Measurements from ENCODE around the gene NRXN2. TPM values are rescaled to one million over a fixed set of nuclear protein-coding genes. Genes with fewer than 3 reads are reported as not detected.

Gene NRXN2
- total and polyA plus RNA-seq, 7 donors = 0.44 to 5.2 (median 1.9) TPM

DNA sequence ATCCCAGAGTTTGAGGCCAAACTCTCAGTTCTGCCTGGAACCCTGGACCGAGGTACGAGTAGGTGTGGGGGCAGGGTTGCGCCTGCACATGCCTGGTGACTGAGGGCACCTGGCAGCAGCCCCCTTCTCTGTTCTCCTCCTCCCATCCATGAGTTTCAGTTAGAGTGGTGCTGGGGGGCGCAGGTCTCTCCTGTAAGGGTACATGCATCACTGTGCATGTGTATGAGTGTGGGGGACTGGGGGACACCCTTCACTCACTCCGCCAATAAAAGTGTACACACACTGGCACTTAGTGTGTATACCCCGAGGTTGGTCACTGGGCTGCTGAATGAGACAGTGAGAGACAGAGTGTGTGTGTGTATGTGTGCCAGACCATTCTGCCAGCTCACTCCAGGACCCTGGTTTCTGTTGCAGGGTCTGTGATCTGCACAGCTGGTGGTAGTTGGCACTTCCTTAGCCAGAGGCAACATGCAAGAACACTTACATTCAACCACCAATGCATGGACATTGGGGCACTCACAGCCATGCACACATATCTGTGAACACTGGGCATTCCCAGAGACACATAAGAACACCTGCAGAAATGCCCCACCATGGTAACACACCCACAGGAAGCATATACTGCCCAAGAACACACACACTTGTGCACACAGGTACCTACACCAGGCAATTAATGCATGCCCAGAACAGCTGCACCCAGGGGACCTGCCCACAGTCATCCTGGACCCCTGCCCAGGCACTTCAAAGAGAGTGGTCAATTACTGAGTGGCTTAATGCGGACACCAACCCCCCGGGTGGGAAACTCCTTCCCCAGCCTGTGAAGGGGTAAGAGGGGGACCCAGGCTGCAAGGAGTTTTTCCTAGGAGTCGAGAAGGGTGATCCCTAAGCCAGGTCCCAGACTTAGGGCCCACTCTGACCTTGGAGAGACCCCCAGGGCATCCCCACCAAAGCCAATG, 1.2 kb upstream of the NRXN2 start:
- H3K4me3 ChIP-seq = no peak overlapping the region
- TF ChIP-seq, protein P1, sequence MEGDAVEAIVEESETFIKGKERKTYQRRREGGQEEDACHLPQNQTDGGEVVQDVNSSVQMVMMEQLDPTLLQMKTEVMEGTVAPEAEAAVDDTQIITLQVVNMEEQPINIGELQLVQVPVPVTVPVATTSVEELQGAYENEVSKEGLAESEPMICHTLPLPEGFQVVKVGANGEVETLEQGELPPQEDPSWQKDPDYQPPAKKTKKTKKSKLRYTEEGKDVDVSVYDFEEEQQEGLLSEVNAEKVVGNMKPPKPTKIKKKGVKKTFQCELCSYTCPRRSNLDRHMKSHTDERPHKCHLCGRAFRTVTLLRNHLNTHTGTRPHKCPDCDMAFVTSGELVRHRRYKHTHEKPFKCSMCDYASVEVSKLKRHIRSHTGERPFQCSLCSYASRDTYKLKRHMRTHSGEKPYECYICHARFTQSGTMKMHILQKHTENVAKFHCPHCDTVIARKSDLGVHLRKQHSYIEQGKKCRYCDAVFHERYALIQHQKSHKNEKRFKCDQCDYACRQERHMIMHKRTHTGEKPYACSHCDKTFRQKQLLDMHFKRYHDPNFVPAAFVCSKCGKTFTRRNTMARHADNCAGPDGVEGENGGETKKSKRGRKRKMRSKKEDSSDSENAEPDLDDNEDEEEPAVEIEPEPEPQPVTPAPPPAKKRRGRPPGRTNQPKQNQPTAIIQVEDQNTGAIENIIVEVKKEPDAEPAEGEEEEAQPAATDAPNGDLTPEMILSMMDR (IDR thresholded peaks at IDR 0.05) = no peak
- no peak for DNase-seq
- H3K4me1 ChIP-seq = peaks cover 5% of the 10 kb centered on the region
- intact Hi-C loops (cut with DNase I) = loop anchor here (2.0 to 10.0 kb wide), 4 partner anchors 37 to 279 kb away; no protein-coding TSS in a partner anchor
- no peak for ATAC-seq
- no peaks in the 10 kb centered on the region for H3K9me3 ChIP-seq
- WGBS, 3 donors = 62 to 65% (median 63%) methylated on average over 9 of the region's 9 CpGs
- no peaks in the 10 kb centered on the region for H3K36me3 ChIP-seq (ENCODE audit: insufficient read depth in 1 of 2, low read depth in 1 of 2)
- no peak overlapping the region for H3K27ac ChIP-seq
- H3K27me3 ChIP-seq (ENCODE audit: insufficient read depth in 3 of 3, low read length in 2 of 3) = peaks cover 0 to 12% (median 10%) of the 10 kb centered on the region in 3 donors

DNA sequence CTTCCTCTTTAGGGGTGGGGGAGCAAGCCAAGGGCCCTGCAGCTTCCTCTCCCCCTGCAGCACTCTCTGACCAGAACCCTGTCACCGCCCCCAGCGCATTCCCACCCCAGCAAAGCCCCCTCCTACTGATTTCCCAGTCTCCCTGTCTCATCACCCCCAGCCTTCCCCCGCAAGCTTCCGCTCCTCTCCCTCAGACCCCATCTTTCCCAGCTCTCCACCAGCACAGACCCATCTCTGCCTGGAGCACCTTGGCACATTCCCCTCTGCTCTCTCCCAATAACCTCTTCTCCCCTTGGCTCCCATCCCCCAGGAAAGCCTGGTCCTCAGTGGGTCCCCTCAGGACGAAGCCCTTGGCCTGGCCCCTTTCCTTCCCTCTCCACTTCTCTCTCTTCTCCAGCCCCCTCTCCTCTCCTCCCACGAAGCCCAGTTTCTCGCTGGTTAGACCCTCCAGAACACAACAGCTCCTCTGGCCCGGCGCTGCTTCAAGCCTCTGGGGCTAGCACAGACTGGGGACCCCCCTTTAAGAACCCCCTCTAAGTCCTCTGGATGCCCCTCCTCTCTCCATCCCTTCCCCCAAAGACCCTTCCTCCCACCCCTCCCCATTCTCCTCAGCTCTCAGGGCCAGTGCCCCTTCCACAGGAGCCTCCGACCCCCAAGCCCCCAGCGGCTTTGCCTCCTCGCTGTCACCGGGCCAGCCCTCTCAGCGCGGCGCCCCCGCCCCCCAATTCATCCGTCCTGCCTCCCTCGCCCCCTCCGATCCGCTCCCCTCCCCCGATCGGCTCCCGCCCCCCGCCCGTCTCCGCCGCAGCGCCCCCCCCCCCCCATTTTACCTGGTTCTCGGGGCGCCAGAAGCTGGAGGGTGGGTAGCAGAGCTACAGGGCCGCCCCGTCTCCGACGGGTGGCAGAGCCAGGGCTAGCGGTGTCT, 594 bp downstream of the NRXN2 start:
- no peak overlapping the region for H3K4me3 ChIP-seq
- H3K36me3 ChIP-seq (ENCODE audit: insufficient read depth in 1 of 2, low read depth in 1 of 2) = no peaks in the 10 kb centered on the region
- no peak overlapping the region for H3K27ac ChIP-seq
- H3K4me1 ChIP-seq = peaks cover 5% of the 10 kb centered on the region
- H3K9me3 ChIP-seq = no peaks in the 10 kb centered on the region
- no peak for DNase-seq
- peaks cover 0 to 17% (median 10%) of the 10 kb centered on the region in 3 donors for H3K27me3 ChIP-seq (ENCODE audit: insufficient read depth in 3 of 3, low read length in 2 of 3)
- 9 to 18% (median 13%) methylated on average over 18 to 36 of the region's 36 CpGs for WGBS, 3 donors
- intact Hi-C loops (cut with DNase I) = loop anchor here (2.0 to 10.0 kb wide), 4 partner anchors 35 to 278 kb away; no protein-coding TSS in a partner anchor
- no peak for ATAC-seq
- TF ChIP-seq, protein P1 (IDR thresholded peaks at IDR 0.05) = no peak

DNA sequence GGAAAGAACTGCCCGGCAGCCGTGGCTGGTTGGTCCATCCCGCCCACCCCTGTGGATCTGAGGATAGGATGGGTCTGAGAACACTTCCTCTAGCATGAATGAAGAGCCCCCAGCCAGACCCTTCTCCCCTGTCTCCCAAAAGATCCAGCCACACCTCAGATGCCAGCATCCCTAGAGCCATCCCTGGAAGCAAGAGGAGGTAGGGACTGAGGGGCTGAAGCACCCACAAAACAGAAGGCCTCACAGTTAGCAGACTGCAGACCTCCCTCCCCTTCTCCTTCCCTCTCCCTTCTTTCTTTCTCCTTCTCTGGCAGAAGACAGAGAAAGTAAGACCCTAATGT, 1.7 kb downstream of the NRXN2 start:
- Histone ChIP-seq H3K4me1 (peaks cover 5% of the 10 kb centered on the region), H3K27me3 (ENCODE audit: insufficient read depth in 3 of 3, low read length in 2 of 3) (peaks cover 0 to 26% (median 13%) of the 10 kb centered on the region in 3 donors), H3K36me3 (ENCODE audit: insufficient read depth in 1 of 2, low read depth in 1 of 2) (no peaks in the 10 kb centered on the region), H3K9me3 (no peaks in the 10 kb centered on the region), H3K27ac (no peak overlapping the region), H3K4me3 (no peak overlapping the region)
- no peak for DNase-seq
- no peak for ATAC-seq
- TF ChIP-seq, protein P1 (IDR thresholded peaks at IDR 0.05) = no peak
- intact Hi-C loops (cut with DNase I) = loop anchor here (5.0 to 10.0 kb wide), 3 partner anchors 34 to 277 kb away; no protein-coding TSS in a partner anchor
- WGBS, 3 donors = 30 to 62% (median 60%) methylated on average over 2 to 3 of the region's 3 CpGs

DNA sequence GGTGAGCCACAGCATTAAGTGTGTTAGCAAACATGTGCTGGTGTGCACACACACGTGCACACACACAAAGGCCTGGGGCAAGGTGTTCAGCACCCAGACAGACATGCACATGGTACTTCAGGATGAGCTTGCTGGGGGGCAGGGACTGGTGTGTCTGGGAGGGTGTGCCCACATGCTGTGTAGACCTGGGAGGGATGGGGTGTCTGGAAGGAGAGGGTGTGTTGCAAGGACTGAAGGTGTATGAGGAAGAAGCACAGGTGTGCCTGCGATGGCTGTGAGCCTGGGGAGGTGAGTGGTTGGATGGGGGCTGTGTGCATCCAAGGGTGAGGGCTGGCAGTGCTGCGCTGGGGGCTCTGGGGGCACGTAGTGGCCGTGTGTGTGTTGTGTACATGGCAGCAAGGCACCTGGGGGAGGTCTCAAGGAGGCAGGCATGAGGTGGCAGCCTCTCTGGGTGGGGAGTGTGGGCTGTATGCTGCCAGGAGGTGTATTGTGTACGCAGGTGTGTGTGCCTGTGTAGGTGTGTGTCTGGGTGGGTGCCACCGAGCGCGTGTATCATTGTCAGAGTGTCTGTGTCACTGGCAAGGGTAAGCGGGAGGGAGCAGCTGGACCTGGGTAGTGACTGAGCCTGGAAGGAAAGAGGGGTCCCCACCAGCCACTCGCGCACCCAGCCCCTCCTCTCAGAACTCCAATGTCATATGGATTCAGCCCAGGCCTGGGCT, 2.2 kb downstream of the NRXN2 start:
- 81 to 84% (median 81%) methylated on average over 12 of the region's 12 CpGs for WGBS, 3 donors
- Histone ChIP-seq H3K36me3 (ENCODE audit: insufficient read depth in 1 of 2, low read depth in 1 of 2) (no peaks in the 10 kb centered on the region), H3K9me3 (no peaks in the 10 kb centered on the region), H3K4me1 (peaks cover 5% of the 10 kb centered on the region), H3K27me3 (ENCODE audit: insufficient read depth in 3 of 3, low read length in 2 of 3) (peaks cover 0 to 30% (median 13%) of the 10 kb centered on the region in 3 donors), H3K27ac (no peak overlapping the region), H3K4me3 (no peak overlapping the region)
- TF ChIP-seq, protein P1 (IDR thresholded peaks at IDR 0.05) = no peak
- intact Hi-C loops (cut with DNase I) = loop anchor here (5.0 to 10.0 kb wide), 3 partner anchors 33 to 276 kb away; no protein-coding TSS in a partner anchor
- ATAC-seq (no peak), DNase-seq (no peak)
